NCI-H2196 (cell line): ENCODE measurements around the gene KRTAP12-4.
"Not testable (repeated sequence)": the region's sequence is repeated elsewhere in the genome, so short reads cannot be mapped to it uniquely, and the experiment has no call there.

Experiments used
- DNase-seq: peaks from one replicate; lab custom pipeline; 2025; ENCODE audit not compliant: unreplicated experiment; lab: John Stamatoyannopoulos, UW

KRTAP12-4 gene

DNA sequence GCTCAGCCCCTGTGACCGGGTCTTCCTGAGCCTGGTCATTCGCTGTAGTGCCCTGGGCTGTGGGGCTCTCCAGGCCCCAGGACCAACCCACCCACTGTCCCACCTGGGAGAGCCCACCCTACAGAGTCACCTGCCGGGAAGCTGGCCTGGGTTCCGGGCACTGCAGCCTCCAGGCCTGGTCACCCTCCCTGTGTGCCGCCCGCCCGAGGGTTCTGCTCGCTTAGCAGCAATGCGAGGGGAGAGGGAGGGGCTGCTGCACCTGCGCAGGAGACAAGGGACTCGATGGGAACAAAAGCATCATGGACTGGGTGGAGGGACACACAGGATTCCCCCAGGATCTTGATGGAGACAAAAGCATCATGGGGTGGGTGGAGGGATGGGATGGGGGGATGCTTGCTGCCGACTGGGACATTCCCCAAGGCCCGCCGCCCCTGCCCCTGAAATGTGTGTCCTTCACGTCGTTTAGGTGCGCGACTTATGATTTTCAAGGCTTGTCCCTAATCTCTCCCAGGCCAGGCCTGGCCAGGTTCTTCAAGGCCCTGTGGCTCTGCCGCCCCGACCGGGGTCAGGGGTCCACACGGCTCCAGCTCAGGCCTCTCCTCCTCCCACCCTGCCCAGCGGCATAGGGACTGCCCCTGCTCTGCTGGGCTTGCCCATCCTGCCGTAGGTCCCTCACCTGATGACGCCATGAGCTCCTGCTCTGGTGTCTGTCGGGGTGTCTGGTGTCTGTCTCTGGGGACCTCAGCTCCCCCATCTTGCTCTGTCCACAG, 40.9 kb downstream of the KRTAP12-4 start:
- no peak for DNase-seq

DNA sequence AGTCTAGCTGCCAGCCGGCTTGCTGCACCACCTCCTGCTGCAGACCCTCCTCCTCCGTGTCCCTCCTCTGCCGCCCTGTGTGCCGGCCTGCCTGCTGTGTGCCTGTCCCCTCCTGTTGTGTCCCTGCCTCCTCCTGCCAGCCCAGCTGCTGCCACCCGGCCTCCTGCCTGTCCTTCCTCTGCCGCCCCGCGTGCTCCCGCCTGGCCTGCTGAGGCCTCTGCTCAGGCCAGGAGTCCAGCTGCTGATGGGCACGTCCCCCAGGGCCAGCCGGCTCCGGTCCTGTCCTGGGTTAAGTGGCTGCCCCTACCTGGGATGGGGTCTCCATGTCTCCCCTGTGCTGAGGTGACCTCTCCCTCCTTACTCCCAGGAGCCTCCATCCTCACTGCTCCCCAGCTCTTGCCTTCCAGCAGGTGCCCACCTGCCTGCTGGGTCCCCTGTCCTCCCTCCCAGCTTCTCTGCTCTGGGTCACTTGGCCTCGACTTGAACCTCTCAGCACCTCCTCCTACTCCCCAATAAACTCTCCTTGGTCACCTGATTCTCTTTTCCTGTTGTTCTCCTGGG, 41.7 kb downstream of the KRTAP12-4 start:
- no peak for DNase-seq

DNA sequence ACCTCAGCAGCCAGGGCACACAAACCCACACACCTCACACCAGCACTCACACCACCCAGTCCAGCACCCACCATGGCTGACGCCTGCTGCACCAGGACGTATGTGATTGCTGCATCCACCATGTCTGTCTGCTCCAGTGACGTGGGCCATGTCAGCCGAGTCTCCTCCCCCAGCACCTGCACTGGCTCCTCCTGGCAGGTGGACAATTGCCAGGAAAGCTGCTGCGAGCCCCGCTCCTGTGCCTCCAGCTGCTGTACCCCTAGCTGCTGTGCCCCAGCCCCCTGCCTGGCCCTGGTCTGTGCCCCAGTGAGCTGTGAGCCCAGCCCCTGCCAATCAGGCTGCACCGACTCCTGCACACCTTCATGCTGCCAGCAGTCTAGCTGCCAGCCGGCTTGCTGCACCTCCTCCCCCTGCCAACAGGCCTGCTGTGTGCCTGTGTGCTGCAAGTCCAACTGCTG, 42.4 kb downstream of the KRTAP12-4 start, which contains the start of gene KRTAP10-8:
Gene KRTAP10-8 (plus strand): TSS at position 51 of the 458 bp plus-strand sequence. CDS start 22 bp downstream, at position 73.
- no peak for DNase-seq

DNA sequence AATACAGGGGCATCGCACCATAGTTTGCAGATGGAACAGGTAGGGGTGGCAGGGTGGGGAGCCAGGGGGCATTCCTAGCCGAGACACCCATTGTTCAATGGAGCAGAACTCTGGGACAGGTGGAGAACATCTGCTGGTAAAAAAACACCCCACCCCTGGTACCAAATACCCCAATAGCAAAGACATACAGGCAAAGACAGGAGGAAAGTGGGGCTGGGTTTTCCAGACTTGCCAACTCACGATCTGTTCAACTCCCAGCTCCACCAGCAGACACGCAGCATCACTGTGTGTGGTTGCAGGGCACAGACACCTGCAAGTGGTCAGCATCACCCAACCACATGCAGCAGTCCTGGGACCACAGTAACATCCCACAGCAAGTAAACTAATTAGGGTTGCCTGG, 42.9 kb downstream of the KRTAP12-4 start:
- no peak for DNase-seq

DNA sequence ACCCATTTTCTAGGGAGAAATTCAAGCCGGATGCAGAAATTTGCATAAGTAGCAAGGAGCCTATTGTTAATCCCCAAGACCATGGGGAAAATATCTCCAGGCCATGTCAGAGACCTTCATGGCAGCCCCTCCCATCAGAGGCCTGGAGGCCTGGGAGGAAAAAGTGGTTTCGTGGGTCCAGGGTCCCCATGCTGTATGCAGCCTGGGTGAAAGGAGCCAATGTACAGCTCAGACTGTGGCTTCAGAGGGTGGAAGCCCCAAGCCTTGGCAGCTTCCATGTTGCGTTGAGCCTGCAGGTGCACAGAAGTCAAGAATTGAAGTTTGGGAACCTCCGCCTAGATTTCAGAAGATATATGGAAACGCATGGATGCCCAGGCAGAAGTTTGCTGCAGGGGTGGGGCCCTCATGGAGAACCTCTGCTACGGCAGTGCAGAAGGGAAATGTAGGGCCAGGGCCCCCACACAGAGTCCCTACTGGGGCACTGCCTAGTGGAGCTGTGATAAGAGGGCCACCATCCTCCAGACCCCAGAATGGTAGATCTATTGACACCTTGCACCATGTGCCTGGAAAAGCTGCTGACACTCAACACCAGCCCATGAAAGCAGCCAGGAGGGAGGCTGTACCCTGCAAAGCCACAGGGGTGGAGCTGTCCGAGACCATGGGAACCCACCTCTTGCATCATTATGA, 44.2 kb downstream of the KRTAP12-4 start:
- not testable (repeated sequence) for DNase-seq

DNA sequence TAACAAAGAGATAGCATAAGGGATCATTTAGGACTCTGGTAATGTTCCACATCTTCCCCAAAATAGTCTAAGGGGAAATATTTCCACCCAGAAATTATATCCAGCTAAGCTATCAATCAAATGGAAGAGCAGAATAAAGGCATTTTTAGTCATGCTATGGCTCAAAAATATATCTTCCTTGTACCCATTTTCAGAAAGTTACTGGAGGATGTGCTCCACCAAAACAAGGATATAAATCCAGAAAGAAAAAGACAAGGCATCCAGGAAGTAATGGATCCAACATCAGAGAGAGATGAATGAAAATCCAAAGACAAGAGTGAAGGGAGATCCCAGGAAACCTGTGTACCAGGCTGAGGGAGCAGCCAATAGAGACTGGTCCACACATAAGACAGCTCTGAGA, 45.3 kb downstream of the KRTAP12-4 start:
- DNase-seq, result no peak

DNA sequence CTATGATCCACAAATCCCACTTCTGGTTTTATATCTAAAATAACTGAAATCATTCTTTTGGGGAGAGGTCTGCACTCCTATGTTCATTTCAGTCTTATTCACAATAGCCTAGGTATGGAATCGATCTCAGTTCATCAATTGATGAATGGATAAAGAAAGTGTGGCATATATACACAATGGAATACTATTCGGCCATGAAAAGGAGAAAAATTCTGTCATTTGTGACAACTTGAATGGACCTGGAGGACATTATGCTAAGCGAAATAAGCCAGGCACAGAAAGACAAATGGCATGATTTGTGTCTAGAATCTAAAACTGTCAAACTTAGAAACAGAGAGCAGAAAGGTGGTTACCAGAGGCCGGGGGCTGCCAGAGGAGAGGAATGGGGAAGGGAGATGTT, 48.0 kb downstream of the KRTAP12-4 start:
- no peak for DNase-seq
